Measurements from ENCODE around the gene SHISA6. TPM values are rescaled to one million over a fixed set of nuclear protein-coding genes. Genes with fewer than 3 reads are reported as not detected.

Gene SHISA6
- total RNA-seq, 2 donors from 2014 or later = 6.7 to 14.4 TPM

GRCh38 chr17:11276486-11276885 is 35.5 kb downstream of the SHISA6 start:
- Histone ChIP-seq H3K9ac (ENCODE audit: extremely low read depth, low read length, poor library complexity, severe bottlenecking) (no peak overlapping the region), H3K36me3 (ENCODE audit: control insufficient read depth, insufficient read depth, low read length) (peaks cover 13% of the 10 kb centered on the region), H3K4me3 (ENCODE audit: low read length) (no peak overlapping the region), H3K9me3 (ENCODE audit: control insufficient read depth, low read length) (peaks cover 7% of the 10 kb centered on the region), H3K4me1 (ENCODE audit: control insufficient read depth, insufficient read depth, low read length) (peaks cover 3% of the 10 kb centered on the region), H3K27me3 (ENCODE audit: control insufficient read depth, insufficient read depth, low read length, poor library complexity, severe bottlenecking) (no peaks in the 10 kb centered on the region), H3K27ac (ENCODE audit: low read depth, low read length) (no peak overlapping the region)
- TF ChIP-seq, protein P1, sequence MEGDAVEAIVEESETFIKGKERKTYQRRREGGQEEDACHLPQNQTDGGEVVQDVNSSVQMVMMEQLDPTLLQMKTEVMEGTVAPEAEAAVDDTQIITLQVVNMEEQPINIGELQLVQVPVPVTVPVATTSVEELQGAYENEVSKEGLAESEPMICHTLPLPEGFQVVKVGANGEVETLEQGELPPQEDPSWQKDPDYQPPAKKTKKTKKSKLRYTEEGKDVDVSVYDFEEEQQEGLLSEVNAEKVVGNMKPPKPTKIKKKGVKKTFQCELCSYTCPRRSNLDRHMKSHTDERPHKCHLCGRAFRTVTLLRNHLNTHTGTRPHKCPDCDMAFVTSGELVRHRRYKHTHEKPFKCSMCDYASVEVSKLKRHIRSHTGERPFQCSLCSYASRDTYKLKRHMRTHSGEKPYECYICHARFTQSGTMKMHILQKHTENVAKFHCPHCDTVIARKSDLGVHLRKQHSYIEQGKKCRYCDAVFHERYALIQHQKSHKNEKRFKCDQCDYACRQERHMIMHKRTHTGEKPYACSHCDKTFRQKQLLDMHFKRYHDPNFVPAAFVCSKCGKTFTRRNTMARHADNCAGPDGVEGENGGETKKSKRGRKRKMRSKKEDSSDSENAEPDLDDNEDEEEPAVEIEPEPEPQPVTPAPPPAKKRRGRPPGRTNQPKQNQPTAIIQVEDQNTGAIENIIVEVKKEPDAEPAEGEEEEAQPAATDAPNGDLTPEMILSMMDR (conservative IDR thresholded peaks at IDR 0.05) = no peak
- no peaks in the 10 kb centered on the region for H3K27me3 Mint-ChIP-seq (ENCODE audit: insufficient read depth)
- H3K4me1 Mint-ChIP-seq = peaks cover 26% of the 10 kb centered on the region
- DNase-seq = no peak
- peaks cover 6% of the 10 kb centered on the region for H3K9me3 Mint-ChIP-seq
- H3K4me3 Mint-ChIP-seq = no peak overlapping the region
- no peak overlapping the region for H3K27ac Mint-ChIP-seq
- 94 to 100% methylated on average over 1 to 4 of the region's 4 CpGs for WGBS, 2 experiments (ENCODE audit: insufficient coverage in 1 of 2, insufficient read length in 1 of 2)
- peaks cover 17% of the 10 kb centered on the region for H3K36me3 Mint-ChIP-seq (ENCODE audit: low read depth)

- Histone ChIP-seq H3K27ac (ENCODE audit: low read depth, low read length) (no peak overlapping the region), H3K27me3 (ENCODE audit: control insufficient read depth, insufficient read depth, low read length, poor library complexity, severe bottlenecking) (no peaks in the 10 kb centered on the region), H3K9ac (ENCODE audit: extremely low read depth, low read length, poor library complexity, severe bottlenecking) (no peak overlapping the region), H3K4me3 (ENCODE audit: low read length) (no peak overlapping the region), H3K4me1 (ENCODE audit: control insufficient read depth, insufficient read depth, low read length) (peaks cover 3% of the 10 kb centered on the region), H3K36me3 (ENCODE audit: control insufficient read depth, insufficient read depth, low read length) (peaks cover 13% of the 10 kb centered on the region), H3K9me3 (ENCODE audit: control insufficient read depth, low read length) (peaks cover 7% of the 10 kb centered on the region)
- no peak overlapping the region for H3K4me3 Mint-ChIP-seq
- peaks cover 26% of the 10 kb centered on the region for H3K4me1 Mint-ChIP-seq
- H3K9me3 Mint-ChIP-seq = peaks cover 8% of the 10 kb centered on the region
- H3K27me3 Mint-ChIP-seq (ENCODE audit: insufficient read depth) = no peaks in the 10 kb centered on the region
- TF ChIP-seq, protein P1 (conservative IDR thresholded peaks at IDR 0.05) = no peak
- H3K27ac Mint-ChIP-seq = no peak overlapping the region
- peaks cover 14% of the 10 kb centered on the region for H3K36me3 Mint-ChIP-seq (ENCODE audit: low read depth)
- WGBS, 2 experiments (ENCODE audit: insufficient coverage in 1 of 2, insufficient read length in 1 of 2) = 87 to 92% methylated on average over 13 to 15 of the region's 15 CpGs
- no peak for DNase-seq
These were observed 37.4 kb downstream of the SHISA6 start for GRCh38 chr17:11278186-11278991.

- Mint-ChIP-seq H3K9me3 (peaks cover 8% of the 10 kb centered on the region), H3K27ac (no peak overlapping the region), H3K4me1 (peaks cover 26% of the 10 kb centered on the region), H3K36me3 (ENCODE audit: low read depth) (peaks cover 17% of the 10 kb centered on the region), H3K27me3 (ENCODE audit: insufficient read depth) (no peaks in the 10 kb centered on the region), H3K4me3 (no peak overlapping the region)
- 86 to 89% methylated on average over 3 of the region's 3 CpGs for WGBS, 2 experiments (ENCODE audit: insufficient coverage in 1 of 2, insufficient read length in 1 of 2)
- Histone ChIP-seq H3K27me3 (ENCODE audit: control insufficient read depth, insufficient read depth, low read length, poor library complexity, severe bottlenecking) (no peaks in the 10 kb centered on the region), H3K9ac (ENCODE audit: extremely low read depth, low read length, poor library complexity, severe bottlenecking) (no peak overlapping the region), H3K27ac (ENCODE audit: low read depth, low read length) (no peak overlapping the region), H3K4me1 (ENCODE audit: control insufficient read depth, insufficient read depth, low read length) (peaks cover 3% of the 10 kb centered on the region), H3K9me3 (ENCODE audit: control insufficient read depth, low read length) (peaks cover 7% of the 10 kb centered on the region), H3K4me3 (ENCODE audit: low read length) (no peak overlapping the region), H3K36me3 (ENCODE audit: control insufficient read depth, insufficient read depth, low read length) (peaks cover 13% of the 10 kb centered on the region)
- DNase-seq = no peak
- TF ChIP-seq, protein P1 (conservative IDR thresholded peaks at IDR 0.05) = no peak
These were observed 37.9 kb downstream of the SHISA6 start for GRCh38 chr17:11278992-11279270.

All from endodermal cell (in vitro differentiated cells).